ENCODE results near the gene KDM3B.

Gene KDM3B

DNA sequence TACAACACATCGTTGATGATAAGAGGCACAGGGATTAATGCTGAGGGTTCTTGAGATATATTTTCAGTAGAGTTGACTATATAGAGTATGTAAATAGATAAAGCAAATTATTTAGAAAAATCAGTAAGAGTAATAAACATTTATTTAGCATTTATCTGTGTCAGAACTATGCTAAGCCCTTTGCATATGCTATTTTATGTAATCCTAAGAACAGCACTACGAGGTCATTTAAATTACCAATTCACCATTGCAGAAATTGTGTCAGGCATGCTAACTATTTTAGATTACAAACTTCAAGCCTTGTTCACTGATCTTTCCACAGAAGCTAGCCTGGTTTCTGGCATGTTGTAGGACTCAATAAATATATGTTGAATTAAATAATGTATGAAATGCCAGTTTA is 66.0 kb downstream of the KDM3B start:
- no peak overlapping the region for H3K4me3 ChIP-seq (ENCODE audit: low read length, poor library complexity, severe bottlenecking)
- peaks cover 81% of the 10 kb centered on the region; the same call in 1 of the 2 replicates for H3K36me3 ChIP-seq (ENCODE audit: insufficient read depth, low read length)
- H3K4me1 ChIP-seq (ENCODE audit: insufficient read depth, low read length, poor library complexity, severe bottlenecking) = no peaks in the 10 kb centered on the region
- H3K9me2 ChIP-seq (replicated peaks; ENCODE audit: low read depth, low read length) = no peaks in the 10 kb centered on the region
- H4K20me1 ChIP-seq (ENCODE audit: insufficient read depth, low read length, poor library complexity, severe bottlenecking) = no peaks in the 10 kb centered on the region
- TF ChIP-seq EZH2phosphoT487 (IDR thresholded peaks at IDR 0.05; ENCODE audit: borderline replicate concordance) = no peak
- TF ChIP-seq, protein P1, sequence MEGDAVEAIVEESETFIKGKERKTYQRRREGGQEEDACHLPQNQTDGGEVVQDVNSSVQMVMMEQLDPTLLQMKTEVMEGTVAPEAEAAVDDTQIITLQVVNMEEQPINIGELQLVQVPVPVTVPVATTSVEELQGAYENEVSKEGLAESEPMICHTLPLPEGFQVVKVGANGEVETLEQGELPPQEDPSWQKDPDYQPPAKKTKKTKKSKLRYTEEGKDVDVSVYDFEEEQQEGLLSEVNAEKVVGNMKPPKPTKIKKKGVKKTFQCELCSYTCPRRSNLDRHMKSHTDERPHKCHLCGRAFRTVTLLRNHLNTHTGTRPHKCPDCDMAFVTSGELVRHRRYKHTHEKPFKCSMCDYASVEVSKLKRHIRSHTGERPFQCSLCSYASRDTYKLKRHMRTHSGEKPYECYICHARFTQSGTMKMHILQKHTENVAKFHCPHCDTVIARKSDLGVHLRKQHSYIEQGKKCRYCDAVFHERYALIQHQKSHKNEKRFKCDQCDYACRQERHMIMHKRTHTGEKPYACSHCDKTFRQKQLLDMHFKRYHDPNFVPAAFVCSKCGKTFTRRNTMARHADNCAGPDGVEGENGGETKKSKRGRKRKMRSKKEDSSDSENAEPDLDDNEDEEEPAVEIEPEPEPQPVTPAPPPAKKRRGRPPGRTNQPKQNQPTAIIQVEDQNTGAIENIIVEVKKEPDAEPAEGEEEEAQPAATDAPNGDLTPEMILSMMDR (conservative IDR thresholded peaks at IDR 0.05; ENCODE audit: low read length) = no peak
- H3K9me3 ChIP-seq (ENCODE audit: insufficient read depth, low read depth, low read length) = no peaks in the 10 kb centered on the region
- H3K27me3 ChIP-seq (ENCODE audit: insufficient read depth, low read length, poor library complexity, severe bottlenecking) = no peaks in the 10 kb centered on the region
- no peaks in the 10 kb centered on the region for H3F3A ChIP-seq (ENCODE audit: low read depth)
- no peak overlapping the region for H3K4me2 ChIP-seq (ENCODE audit: low read depth, low read length, poor library complexity, severe bottlenecking)
- H2AFZ ChIP-seq (ENCODE audit: low read length) = no peak overlapping the region
- H3K9ac ChIP-seq (ENCODE audit: low read depth, low read length, poor library complexity, severe bottlenecking) = no peak overlapping the region
- H3K79me2 ChIP-seq (ENCODE audit: insufficient read depth, low read length) = no peaks in the 10 kb centered on the region

DNA sequence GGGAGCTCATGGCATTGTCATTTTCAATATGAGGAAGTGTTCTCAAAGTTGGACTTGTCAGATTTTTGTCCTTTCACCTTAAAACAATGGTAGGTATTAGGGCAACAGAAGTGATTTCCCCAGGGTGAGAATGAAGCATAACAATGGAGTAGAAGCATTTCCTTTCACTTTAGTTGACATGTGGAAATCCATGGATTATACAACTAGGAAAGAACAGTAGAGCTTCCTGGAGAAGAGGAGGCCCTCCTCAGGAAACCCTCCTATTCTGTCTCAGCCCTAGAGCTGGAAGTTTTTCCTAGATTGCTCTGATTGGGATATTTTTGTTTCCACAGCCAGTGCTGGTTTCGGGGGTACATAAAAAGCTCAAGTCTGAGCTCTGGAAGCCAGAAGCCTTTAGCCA is 72.6 kb downstream of the KDM3B start:
- Histone ChIP-seq H2AFZ (ENCODE audit: low read length) (no peak overlapping the region), H3K4me1 (ENCODE audit: insufficient read depth, low read length, poor library complexity, severe bottlenecking) (no peaks in the 10 kb centered on the region), H4K20me1 (ENCODE audit: insufficient read depth, low read length, poor library complexity, severe bottlenecking) (no peaks in the 10 kb centered on the region), H3K27me3 (ENCODE audit: insufficient read depth, low read length, poor library complexity, severe bottlenecking) (no peaks in the 10 kb centered on the region), H3K79me2 (ENCODE audit: insufficient read depth, low read length) (no peaks in the 10 kb centered on the region), H3K4me3 (ENCODE audit: low read length, poor library complexity, severe bottlenecking) (no peak overlapping the region), H3K9ac (ENCODE audit: low read depth, low read length, poor library complexity, severe bottlenecking) (no peak overlapping the region), H3K4me2 (ENCODE audit: low read depth, low read length, poor library complexity, severe bottlenecking) (no peak overlapping the region), H3F3A (ENCODE audit: low read depth) (no peaks in the 10 kb centered on the region), H3K9me3 (ENCODE audit: insufficient read depth, low read depth, low read length) (no peaks in the 10 kb centered on the region), H3K36me3 (ENCODE audit: insufficient read depth, low read length) (peaks cover 81% of the 10 kb centered on the region; the same call in 1 of the 2 replicates), H3K9me2 (replicated peaks; ENCODE audit: low read depth, low read length) (no peaks in the 10 kb centered on the region)
- TF ChIP-seq, protein P1 (conservative IDR thresholded peaks at IDR 0.05; ENCODE audit: low read length) = no peak
- no peak for TF ChIP-seq EZH2phosphoT487 (IDR thresholded peaks at IDR 0.05; ENCODE audit: borderline replicate concordance)

DNA sequence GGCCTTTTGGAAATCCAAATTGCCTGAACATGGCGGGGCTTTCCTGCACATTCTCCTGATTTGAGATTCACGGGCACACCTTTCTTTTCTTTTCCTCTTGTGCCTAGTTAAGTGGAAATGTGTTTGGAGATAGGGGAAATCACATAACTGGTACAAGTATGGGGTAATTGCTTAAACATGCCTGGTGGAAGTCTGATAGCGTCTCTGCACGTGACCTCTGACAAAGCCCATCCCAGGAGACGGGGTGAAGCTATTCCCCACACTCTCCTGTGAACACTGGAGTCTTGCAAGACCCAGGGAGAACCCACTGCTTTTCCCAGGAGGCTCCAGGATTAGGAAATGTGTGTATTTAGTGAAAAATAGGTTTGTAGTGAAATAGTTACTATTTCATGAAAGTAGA is 83.5 kb downstream of the KDM3B start:
- TF ChIP-seq, protein P1 (conservative IDR thresholded peaks at IDR 0.05; ENCODE audit: low read length) = no peak
- TF ChIP-seq EZH2phosphoT487 (IDR thresholded peaks at IDR 0.05; ENCODE audit: borderline replicate concordance) = no peak
- Histone ChIP-seq H3K4me1 (ENCODE audit: insufficient read depth, low read length, poor library complexity, severe bottlenecking) (peaks cover 15% of the 10 kb centered on the region), H3K4me3 (ENCODE audit: low read length, poor library complexity, severe bottlenecking) (no peak overlapping the region), H3K9me2 (replicated peaks; ENCODE audit: low read depth, low read length) (no peaks in the 10 kb centered on the region), H3K4me2 (ENCODE audit: low read depth, low read length, poor library complexity, severe bottlenecking) (no peak overlapping the region), H2AFZ (ENCODE audit: low read length) (no peak overlapping the region), H3K9ac (ENCODE audit: low read depth, low read length, poor library complexity, severe bottlenecking) (no peak overlapping the region), H3K79me2 (ENCODE audit: insufficient read depth, low read length) (no peaks in the 10 kb centered on the region), H3K9me3 (ENCODE audit: insufficient read depth, low read depth, low read length) (no peaks in the 10 kb centered on the region), H3K36me3 (ENCODE audit: insufficient read depth, low read length) (peaks cover 51% of the 10 kb centered on the region), H3K27me3 (ENCODE audit: insufficient read depth, low read length, poor library complexity, severe bottlenecking) (no peaks in the 10 kb centered on the region), H4K20me1 (ENCODE audit: insufficient read depth, low read length, poor library complexity, severe bottlenecking) (no peaks in the 10 kb centered on the region), H3F3A (ENCODE audit: low read depth) (peaks cover 8% of the 10 kb centered on the region; the same call in 1 of the 2 replicates)
